IMR-90 (cell line): Measurements from ENCODE around the gene NAV2. TPM values are rescaled to one million over a fixed set of nuclear protein-coding genes. Genes with fewer than 3 reads are reported as not detected.

Source experiments
- ATAC-seq: fragments of 200-7000 bp; cut with Tn5 transposase; 2 replicates; pipeline ENCODE4 v1.9.1; 2020; ENCODE audit warnings: low read depth, mild to moderate bottlenecking, moderate library complexity
- BruUV-seq: library from RNA; stranded (reverse); fragments of 400-500 nt; replicated peaks from 2 replicates; lab custom pipeline; 2021; lab: Mats Ljungman, UMichigan
- CTCF ChIA-PET: fragments of 300-600 bp; formaldehyde crosslinking; extraction: SDS; loops from one replicate; lab custom pipeline; 2021; ENCODE audit warnings: antibody characterized with exemption; lab: Yijun Ruan, JAX
- POLR2A ChIA-PET: fragments of 300-600 bp; sonication (Branson Sonifier 250); formaldehyde crosslinking; loops from one replicate; lab custom pipeline; 2022; ENCODE audit warnings: antibody characterized with exemption; ENCODE audit not compliant: unreplicated experiment; lab: Charles Lee
- DNase-seq: peaks from one replicate; pipeline ENCODE4 v3.0.0; 2013
- H2AFZ ChIP-seq: replicated peaks from 2 replicates; pipeline ENCODE3; 2013; ENCODE audit warnings: low read length, mild to moderate bottlenecking; ENCODE audit not compliant: poor library complexity
- H2AK5ac ChIP-seq: 2 replicates; pipeline ENCODE4 v1.6.1; 2013; ENCODE audit warnings: low read depth, low read length, inconsistent platforms
- H2AK9ac ChIP-seq: replicated peaks from 2 replicates; pipeline ENCODE3; 2013; ENCODE audit warnings: mild to moderate bottlenecking, low read depth, low read length, moderate library complexity; ENCODE audit not compliant: poor library complexity
- H2BK120ac ChIP-seq: 2 replicates; pipeline ENCODE4 v1.6.1; 2013; ENCODE audit warnings: low read depth, low read length, inconsistent platforms
- H2BK15ac ChIP-seq: 3 replicates; pipeline ENCODE4 v1.6.1; 2013; ENCODE audit warnings: low read depth, low read length, inconsistent platforms
- H2BK20ac ChIP-seq: 2 replicates; pipeline ENCODE4 v1.6.1; 2013; ENCODE audit warnings: low read depth, mild to moderate bottlenecking, inconsistent platforms, low read length, moderate library complexity
- H2BK5ac ChIP-seq: 2 replicates; pipeline ENCODE4 v1.6.1; 2013; ENCODE audit warnings: mild to moderate bottlenecking, low read depth, low read length, inconsistent platforms; ENCODE audit not compliant: poor library complexity, severe bottlenecking
- H3K14ac ChIP-seq: replicated peaks from 2 replicates; pipeline ENCODE4 v1.6.1; 2013; ENCODE audit warnings: low read depth, low read length, inconsistent platforms
- H3K18ac ChIP-seq: 2 replicates; pipeline ENCODE4 v1.6.1; 2013; ENCODE audit warnings: low read depth, low read length, control low read depth
- H3K23ac ChIP-seq: 2 replicates; pipeline ENCODE4 v1.6.1; 2013; ENCODE audit warnings: low read depth, low read length, inconsistent platforms
- H3K27ac ChIP-seq: 2 replicates; pipeline ENCODE4 v1.5.1; 2013; ENCODE audit warnings: mild to moderate bottlenecking, control low read depth, low read length; ENCODE audit not compliant: insufficient read depth
- H3K27me3 ChIP-seq: 2 replicates; pipeline ENCODE4 v1.6.1; 2013; ENCODE audit warnings: low read length; ENCODE audit not compliant: control insufficient read depth, insufficient read depth
- H3K36me3 ChIP-seq: 2 replicates; pipeline ENCODE4 v1.6.1; 2013; ENCODE audit warnings: low read length, mixed read lengths; ENCODE audit not compliant: control insufficient read depth, insufficient read depth
- H3K4ac ChIP-seq: 2 replicates; pipeline ENCODE4 v1.6.1; 2013; ENCODE audit warnings: low read depth, low read length, inconsistent platforms
- H3K4me1 ChIP-seq: 2 replicates; pipeline ENCODE4 v1.6.1; 2013; ENCODE audit warnings: low read length, mixed read lengths; ENCODE audit not compliant: control insufficient read depth, insufficient read depth
- H3K4me2 ChIP-seq: 2 replicates; pipeline ENCODE4 v1.6.1; 2013; ENCODE audit warnings: low read depth, mild to moderate bottlenecking, control low read depth, low read length, moderate library complexity
- H3K4me3 ChIP-seq: 2 replicates; pipeline ENCODE4 v1.5.1; 2013; ENCODE audit warnings: low read depth, mild to moderate bottlenecking, control low read depth, low read length, moderate library complexity; ENCODE audit not compliant: insufficient read depth
- H3K56ac ChIP-seq: 2 replicates; pipeline ENCODE4 v1.6.1; 2013; ENCODE audit warnings: low read length, inconsistent platforms; ENCODE audit not compliant: insufficient read depth; ENCODE audit errors: extremely low read depth
- H3K79me1 ChIP-seq, 2 experiments: 2 replicates each; pipeline ENCODE4 v1.6.1; 2013; ENCODE audit warnings: low read length in 2 of 2, inconsistent platforms in 1 of 2, low read depth in 1 of 2
- H3K9ac ChIP-seq: 2 replicates; pipeline ENCODE4 v1.6.1; 2013; ENCODE audit warnings: low read depth, low read length, control low read depth
- H3K9me1 ChIP-seq: 2 replicates; pipeline ENCODE4 v1.6.1; 2013; ENCODE audit warnings: low read length, inconsistent platforms; ENCODE audit not compliant: insufficient read depth
- H3K9me3 ChIP-seq: 2 replicates; pipeline ENCODE4 v1.6.1; 2013; ENCODE audit warnings: low read length; ENCODE audit not compliant: control insufficient read depth, insufficient read depth
- H4K20me1 ChIP-seq: 2 replicates; pipeline ENCODE4 v1.6.1; 2013; ENCODE audit warnings: low read length, inconsistent platforms; ENCODE audit not compliant: insufficient read depth
- H4K5ac ChIP-seq: 2 replicates; pipeline ENCODE4 v1.6.1; 2013; ENCODE audit warnings: mild to moderate bottlenecking, low read depth, low read length, control low read depth
- H4K8ac ChIP-seq, 2 experiments: 2 replicates each; pipeline ENCODE4 v1.6.1; 2013; ENCODE audit warnings: low read depth in 2 of 2, low read length in 2 of 2, control low read depth in 1 of 2, inconsistent platforms in 1 of 2
- H4K91ac ChIP-seq: 2 replicates; pipeline ENCODE4 v1.6.1; 2013; ENCODE audit warnings: low read depth, low read length, inconsistent platforms; ENCODE audit not compliant: insufficient read depth
- BHLHE40 ChIP-seq: fragments of 150-350 bp; IDR thresholded peaks from 2 replicates; pipeline ENCODE4 v1.6.1; 2016; ENCODE audit warnings: mild to moderate bottlenecking, low read depth, low read length
- CEBPB ChIP-seq: IDR thresholded peaks from 2 replicates; pipeline ENCODE4 v1.6.1; 2012; ENCODE audit warnings: low read depth, low read length, improper control_type of control experiment
- CHD1 ChIP-seq: IDR thresholded peaks from 2 replicates; pipeline ENCODE4 v1.6.1; 2012; ENCODE audit warnings: low read depth, low read length, improper control_type of control experiment
- CTCF ChIP-seq: conservative IDR thresholded peaks from 2 replicates; pipeline ENCODE4 v1.5.1; 2012; ENCODE audit warnings: mild to moderate bottlenecking, low read depth, low read length, improper control_type of control experiment
- ELK1 ChIP-seq: fragments of 150-350 bp; IDR thresholded peaks from 2 replicates; pipeline ENCODE4 v1.6.1; 2016; ENCODE audit warnings: low read depth, mild to moderate bottlenecking, low read length, moderate library complexity, borderline replicate concordance
- MAZ ChIP-seq: IDR thresholded peaks from 2 replicates; pipeline ENCODE4 v1.6.1; 2012; ENCODE audit warnings: low read depth, mild to moderate bottlenecking, low read length, improper control_type of control experiment, moderate library complexity, borderline replicate concordance
- MXI1 ChIP-seq: IDR thresholded peaks from 2 replicates; pipeline ENCODE4 v1.6.1; 2012; ENCODE audit warnings: low read depth, mild to moderate bottlenecking, low read length, moderate library complexity, borderline replicate concordance
- NFE2L2 ChIP-seq: fragments of 150-350 bp; IDR thresholded peaks from 2 replicates; pipeline ENCODE4 v1.6.1; 2016; ENCODE audit warnings: low read depth, mild to moderate bottlenecking, low read length
- POLR2A ChIP-seq: IDR thresholded peaks from 2 replicates; pipeline ENCODE4 v1.6.1; 2012; ENCODE audit warnings: mild to moderate bottlenecking, low read depth, low read length
- WGBS, 2 experiments: methylation state at CpG; one replicate each; pipeline versions ENCODE4 v1.1.5 to v1.1.7; 2013; ENCODE audit warnings: missing lambda C conversion rate in 2 of 2; ENCODE audit not compliant: insufficient read length in 1 of 2; ENCODE audit errors: extremely low coverage in 2 of 2; 5-methylcytosine and 5-hydroxymethylcytosine counted together
- dilution Hi-C: fragments of 300-500 bp; cut with HindIII; formaldehyde crosslinking; loops from one replicate; pipeline ENCODE4 v1.14.3; 2018; ENCODE audit warnings: low sequenced_read_pairs; ENCODE audit not compliant: unreplicated experiment
- in situ Hi-C: fragments of 300-500 bp; cut with MboI; formaldehyde crosslinking; loops from 3 replicates; pipeline ENCODE4 v1.14.3; 2019; ENCODE audit warnings: low sequenced_read_pairs, inconsistent platforms, mixed read lengths
- intact Hi-C: fragments of 100-400 bp; cut with micrococcal nuclease; formaldehyde crosslinking; loops from 2 replicates; pipeline ENCODE4 v1.10.0; 2022
- polyA plus RNA-seq, 3 experiments: library from polyadenylated mRNA; depleted of rRNA; stranded (reverse); fragments of >200 nt; gene quantifications; 2 replicates each; pipeline ENCODE4 v1.2.3, GENCODE V29; 2012; ENCODE audit warnings: low replicate concordance in 1 of 3
- total RNA-seq: library from RNA; depleted of rRNA; stranded (reverse); fragments of >200 nt; gene quantifications from 2 replicates; pipeline ENCODE4 v1.2.3, GENCODE V29; 2012

The NAV2 gene
- total and polyA plus RNA-seq, 2 of the 4 experiments (the other 2 are of a cell fraction): 4.5 to 12.6 TPM

- no peak for TF ChIP-seq BHLHE40
Observed at GRCh38 chr11:19827399-19828135, 114.9 kb downstream of the NAV2 start (continued).

GRCh38 chr11:19828382-19829108, 115.9 kb downstream of the NAV2 start:
- no peak overlapping the region for H2AK5ac ChIP-seq
- H2AK9ac ChIP-seq: no peak overlapping the region
- no peak overlapping the region for H2AFZ ChIP-seq
- peaks cover 1% of the 10 kb centered on the region; the same call in 1 of the 2 replicates for H3K9me3 ChIP-seq
- dilution Hi-C loops: no loop called here
- no peak overlapping the region for H2BK20ac ChIP-seq
- TF ChIP-seq CEBPB: no peak
- no peak for TF ChIP-seq POLR2A
- no peak for TF ChIP-seq CTCF
- TF ChIP-seq ELK1: no peak
- no peak for TF ChIP-seq CHD1
- no peak for TF ChIP-seq MXI1
- no peak for TF ChIP-seq MAZ
- no peak for TF ChIP-seq NFE2L2
- no peak overlapping the region for H2BK15ac ChIP-seq
- H3K27me3 ChIP-seq: no peaks in the 10 kb centered on the region
- intact Hi-C loops: no loop called here
- ChIA-PET POLR2A (no interaction called here), CTCF (no interaction called here)
- no peak overlapping the region for H3K4me3 ChIP-seq
- no peak overlapping the region for H3K18ac ChIP-seq
- no peak overlapping the region for H3K56ac ChIP-seq
- no peak overlapping the region for H4K5ac ChIP-seq
- WGBS, 2 experiments: 100% methylated on average over 2 of the region's 12 CpGs; no CpG with 5 or more reads in 1 of the 2 experiments
- peaks cover 9% of the 10 kb centered on the region; the same call in 1 of the 2 replicates for H3K9me1 ChIP-seq
- no peak overlapping the region for H3K9ac ChIP-seq
- H3K4ac ChIP-seq: no peak overlapping the region
- BruUV-seq: no TSS peak
- peaks cover 36% of the 10 kb centered on the region for H4K20me1 ChIP-seq
- H3K4me2 ChIP-seq: no peak overlapping the region
- H3K23ac ChIP-seq: no peak overlapping the region
- peaks cover 3% of the 10 kb centered on the region; the same call in 1 of the 2 replicates for H3K36me3 ChIP-seq
- no peak overlapping the region for H3K27ac ChIP-seq
- ATAC-seq: no peak
- H3K4me1 ChIP-seq: peaks cover 2% of the 10 kb centered on the region; the same call in 1 of the 2 replicates
- no peak overlapping the region for H4K8ac ChIP-seq
- no peak overlapping the region for H3K14ac ChIP-seq
- no peak for DNase-seq
- in situ Hi-C loops: no loop called here
- H4K91ac ChIP-seq: no peak overlapping the region
- H2BK5ac ChIP-seq: no peak overlapping the region
- peaks cover 47 to 70% of the 10 kb centered on the region in 2 experiments for H3K79me1 ChIP-seq
- no peak overlapping the region for H2BK120ac ChIP-seq
